ENCODE measurements around the gene BNIP5.

The BNIP5 gene

GRCh38 chr6:36267731-36268477 is 68.8 kb downstream of the BNIP5 start:
- DNase-seq (ENCODE audit: low read depth), result no peak
- no peak for TF ChIP-seq CTCF (IDR thresholded peaks at IDR 0.05; ENCODE audit: low read depth, low read length, missing control alignments)
- H3K4me3 ChIP-seq (ENCODE audit: low read depth, low read length), result no peak overlapping the region
- in situ Hi-C loops (cut with HindIII; ENCODE audit: low sequenced_read_pairs), result no loop called here

GRCh38 chr6:36266913-36267644 is 69.6 kb downstream of the BNIP5 start:
- in situ Hi-C loops (cut with HindIII; ENCODE audit: low sequenced_read_pairs), result no loop called here
- H3K4me3 ChIP-seq (ENCODE audit: low read depth, low read length), result no peak overlapping the region
- DNase-seq (ENCODE audit: low read depth), result no peak
- TF ChIP-seq CTCF (IDR thresholded peaks at IDR 0.05; ENCODE audit: low read depth, low read length, missing control alignments), result no peak

Data from astrocyte of the cerebellum (primary cell).